Duodenal mucosa (tissue), 2 donors: ENCODE measurements around the gene SPANXN4.

ENCODE experiments used
- H3K27ac ChIP-seq: one replicate; pipeline ENCODE4 v1.7.0; 2013; ENCODE audit warnings: low read depth, low read length
- H3K27me3 ChIP-seq, 2 donors: one replicate each; pipeline ENCODE4 v1.7.0; 2013; ENCODE audit warnings: low read length in 2 of 2, control low read depth in 1 of 2; ENCODE audit not compliant: insufficient read depth in 2 of 2, control insufficient read depth in 1 of 2
- H3K36me3 ChIP-seq, 2 donors: one replicate each; pipeline ENCODE4 v1.7.0; 2013; ENCODE audit warnings: low read length in 2 of 2, control low read depth in 1 of 2; ENCODE audit not compliant: insufficient read depth in 2 of 2, control insufficient read depth in 1 of 2
- H3K4me1 ChIP-seq, 2 donors: one replicate each; pipeline ENCODE4 v1.7.0; 2013; ENCODE audit warnings: low read length in 2 of 2, control low read depth in 1 of 2; ENCODE audit not compliant: insufficient read depth in 2 of 2, control insufficient read depth in 1 of 2
- H3K4me3 ChIP-seq, 2 donors: one replicate each; pipeline ENCODE4 v1.7.0; 2013; ENCODE audit warnings: low read length in 2 of 2, low read depth in 1 of 2
- H3K9ac ChIP-seq, 2 donors: one replicate each; pipeline ENCODE4 v1.7.0; 2013; ENCODE audit warnings: low read length in 2 of 2, low read depth in 1 of 2
- H3K9me3 ChIP-seq, 2 donors: one replicate each; pipeline ENCODE4 v1.7.0; 2013; ENCODE audit warnings: low read length in 2 of 2, control low read depth in 1 of 2; ENCODE audit not compliant: control insufficient read depth in 1 of 2

The SPANXN4 gene

DNA sequence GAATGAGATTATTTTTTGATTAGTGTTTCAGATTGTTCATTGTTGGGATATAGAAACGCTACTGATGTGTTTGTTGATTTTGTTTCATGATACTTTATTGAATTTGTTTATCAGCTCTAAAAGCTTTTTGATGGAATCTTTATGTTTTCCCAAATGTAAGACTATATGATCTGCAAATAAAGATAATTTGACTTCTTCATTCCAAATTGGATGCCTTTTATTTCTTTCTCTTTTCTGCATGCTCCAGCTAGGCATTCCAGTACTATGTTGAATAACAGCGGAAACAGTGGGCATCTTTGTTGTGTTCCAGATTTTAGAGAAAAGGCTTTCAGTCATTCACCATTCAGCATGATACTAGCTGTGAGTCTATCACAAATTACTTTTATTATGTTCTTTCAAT is 21.8 kb downstream of the SPANXN4 start:
- peaks cover 0 to 2% of the 10 kb centered on the region in 2 donors for H3K9me3 ChIP-seq
- H3K27me3 ChIP-seq, result no peaks in the 10 kb centered on the region
- no peak overlapping the region for H3K4me3 ChIP-seq
- no peak overlapping the region for H3K27ac ChIP-seq
- H3K4me1 ChIP-seq, result no peaks in the 10 kb centered on the region
- no peaks in the 10 kb centered on the region for H3K36me3 ChIP-seq
- no peak overlapping the region for H3K9ac ChIP-seq

DNA sequence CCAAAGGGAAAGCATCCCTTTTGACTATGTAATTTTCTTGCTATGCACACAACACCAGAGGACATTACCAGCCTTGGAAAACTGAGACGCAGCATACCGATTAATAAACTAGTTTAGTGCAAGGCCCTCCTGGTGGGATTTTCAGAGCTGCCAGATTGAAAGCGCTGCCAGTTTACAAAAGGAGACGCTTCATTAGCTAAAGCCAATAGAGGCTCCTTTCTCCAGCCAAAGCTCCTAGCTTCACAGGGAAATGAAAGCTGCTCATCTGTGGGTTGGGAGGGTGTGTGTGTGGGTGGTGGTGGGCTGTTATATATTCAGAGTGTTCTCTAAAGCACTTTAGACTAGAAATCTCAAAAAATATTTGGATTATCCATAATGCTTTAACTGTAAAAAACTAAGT is 32.4 kb downstream of the SPANXN4 start:
- H3K9me3 ChIP-seq, result no peaks in the 10 kb centered on the region
- H3K4me3 ChIP-seq, result no peak overlapping the region
- H3K36me3 ChIP-seq, result no peaks in the 10 kb centered on the region
- H3K27ac ChIP-seq, result no peak overlapping the region
- no peaks in the 10 kb centered on the region for H3K27me3 ChIP-seq
- H3K9ac ChIP-seq, result no peak overlapping the region
- no peaks in the 10 kb centered on the region for H3K4me1 ChIP-seq

DNA sequence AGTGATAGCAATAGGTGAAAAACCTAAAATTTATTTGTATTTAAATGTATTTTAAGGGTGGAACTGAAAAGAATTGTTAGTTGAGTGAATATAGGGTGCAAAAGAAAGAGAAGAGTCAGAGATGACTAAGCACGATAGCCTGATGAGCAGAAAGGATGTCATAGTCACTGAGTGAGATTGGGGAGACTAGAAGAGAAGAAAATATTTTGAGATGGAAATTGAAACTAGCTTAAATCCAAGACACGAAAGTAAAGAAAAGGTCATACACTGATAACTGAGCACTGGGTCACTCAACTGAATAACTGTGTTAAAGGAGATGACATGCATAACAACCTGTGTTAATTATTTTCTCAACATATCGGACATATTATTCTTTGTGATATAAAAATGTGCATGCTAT is 55.5 kb downstream of the SPANXN4 start:
- H3K27ac ChIP-seq, result no peak overlapping the region
- no peaks in the 10 kb centered on the region for H3K9me3 ChIP-seq
- H3K4me1 ChIP-seq, result no peaks in the 10 kb centered on the region
- no peak overlapping the region for H3K9ac ChIP-seq
- no peaks in the 10 kb centered on the region for H3K27me3 ChIP-seq
- no peaks in the 10 kb centered on the region for H3K36me3 ChIP-seq
- no peak overlapping the region for H3K4me3 ChIP-seq

DNA sequence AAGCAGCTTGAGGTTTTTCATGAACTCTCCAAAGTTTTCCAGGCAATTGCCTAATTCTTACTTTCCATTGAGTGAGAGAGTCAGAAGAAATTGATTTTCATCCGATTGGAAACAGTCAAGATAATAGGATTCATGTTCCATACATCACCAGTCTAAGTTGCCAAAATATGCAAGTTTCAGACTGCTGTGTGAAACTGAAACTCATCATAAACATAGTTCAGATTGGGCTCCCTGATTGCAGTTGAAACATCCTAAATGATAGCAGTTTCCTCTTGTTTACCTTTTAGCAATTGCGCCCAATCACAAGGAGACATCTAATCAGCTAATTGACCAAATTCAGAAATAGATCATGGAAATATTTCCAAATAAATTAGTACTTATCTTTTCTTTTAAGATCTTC is 56.8 kb downstream of the SPANXN4 start:
- Histone ChIP-seq H3K27me3 (no peaks in the 10 kb centered on the region), H3K9ac (no peak overlapping the region), H3K4me3 (no peak overlapping the region), H3K36me3 (no peaks in the 10 kb centered on the region), H3K4me1 (no peaks in the 10 kb centered on the region), H3K9me3 (no peaks in the 10 kb centered on the region), H3K27ac (no peak overlapping the region)
